Neural progenitor cell (in vitro differentiated cells): Measurements from ENCODE around the gene DCANP1. TPM values are rescaled to one million over a fixed set of nuclear protein-coding genes. Genes with fewer than 3 reads are reported as not detected.

Experiments
- DNase-seq: peaks from one replicate; pipeline ENCODE4 v3.0.0-alpha.2; 2016; ENCODE audit warnings: low spot score
- H2AFZ ChIP-seq: fragments of 200-600 bp; sonication (generic); replicated peaks from 2 replicates; pipeline ENCODE4 v1.6.1; 2016; ENCODE audit warnings: antibody characterized with exemption
- H3F3A ChIP-seq: fragments of 200-600 bp; sonication (generic); 2 replicates; pipeline ENCODE4 v1.6.1; 2016; ENCODE audit warnings: antibody characterized with exemption, low read depth
- H3K27ac ChIP-seq: fragments of 200-600 bp; sonication (generic); 2 replicates; pipeline ENCODE4 v1.5.1; 2016; ENCODE audit warnings: mild to moderate bottlenecking
- H3K27me3 ChIP-seq: fragments of 200-600 bp; sonication (generic); 2 replicates; pipeline ENCODE4 v1.6.1; 2016; ENCODE audit warnings: mild to moderate bottlenecking, moderate library complexity
- H3K36me3 ChIP-seq: fragments of 200-600 bp; sonication (generic); 2 replicates; pipeline ENCODE4 v1.5.1; 2016
- H3K4me1 ChIP-seq: fragments of 200-600 bp; sonication (generic); 2 replicates; pipeline ENCODE4 v1.6.1; 2016; ENCODE audit warnings: mixed run types
- H3K4me2 ChIP-seq: fragments of 200-600 bp; sonication (generic); 2 replicates; pipeline ENCODE4 v1.6.1; 2016
- H3K4me3 ChIP-seq: fragments of 200-600 bp; sonication (generic); 2 replicates; pipeline ENCODE4 v1.5.1; 2016
- H3K79me2 ChIP-seq: fragments of 200-600 bp; sonication (generic); 2 replicates; pipeline ENCODE4 v1.6.1; 2016; ENCODE audit warnings: low read depth
- H3K9ac ChIP-seq: fragments of 200-600 bp; sonication (generic); 2 replicates; pipeline ENCODE4 v1.6.1; 2016
- H3K9me3 ChIP-seq: fragments of 200-600 bp; sonication (generic); 2 replicates; pipeline ENCODE4 v1.5.1; 2016; ENCODE audit warnings: low read depth
- H4K20me1 ChIP-seq: fragments of 200-600 bp; sonication (generic); 2 replicates; pipeline ENCODE4 v1.6.1; 2016; ENCODE audit warnings: low read depth
- H3K27ac Mint-ChIP-seq: 3 replicates; pipeline ENCODE4 v1.8.0; 2021; ENCODE audit warnings: mixed read lengths
- H3K27me3 Mint-ChIP-seq: 2 replicates; pipeline ENCODE4 v1.8.0; 2022; ENCODE audit warnings: low read depth, mild to moderate bottlenecking, inconsistent platforms, moderate library complexity, mixed read lengths; ENCODE audit not compliant: insufficient read depth
- H3K36me3 Mint-ChIP-seq: 3 replicates; pipeline ENCODE4 v1.8.0; 2021; ENCODE audit warnings: mixed read lengths
- H3K4me1 Mint-ChIP-seq: 3 replicates; pipeline ENCODE4 v1.8.0; 2021; ENCODE audit warnings: mixed read lengths
- H3K4me3 Mint-ChIP-seq: 3 replicates; pipeline ENCODE4 v1.8.0; 2021; ENCODE audit warnings: mild to moderate bottlenecking, moderate library complexity, mixed read lengths
- H3K9me3 Mint-ChIP-seq: 3 replicates; pipeline ENCODE4 v1.8.0; 2020; ENCODE audit warnings: mixed read lengths
- CTCF ChIP-seq: fragments of 200-600 bp; sonication (generic); IDR thresholded peaks from 2 replicates; pipeline ENCODE4 v1.5.1; 2017; ENCODE audit warnings: antibody characterized with exemption, mild to moderate bottlenecking
- EZH2 ChIP-seq: fragments of 200-600 bp; sonication (generic); IDR thresholded peaks from 2 replicates; pipeline ENCODE4 v1.6.1; 2017; ENCODE audit warnings: antibody characterized with exemption, mild to moderate bottlenecking, moderate library complexity
- EZH2phosphoT487 ChIP-seq: fragments of 200-600 bp; sonication (generic); IDR thresholded peaks from 2 replicates; pipeline ENCODE4 v1.6.1; 2017; ENCODE audit warnings: antibody characterized with exemption
- total RNA-seq: library from RNA; depleted of rRNA; stranded (reverse); fragments of >200 nt; gene quantifications from 2 replicates; pipeline ENCODE4 v1.2.3, GENCODE V29; 2015; ENCODE audit warnings: low replicate concordance

The DCANP1 gene
- total RNA-seq, 1 donor from 2014 or later: not detected

- Mint-ChIP-seq H3K27ac (peak overlapping the region; percentile 80), H3K4me1 (peaks cover 50% of the 10 kb centered on the region), H3K27me3 (peaks cover 8% of the 10 kb centered on the region), H3K9me3 (no peaks in the 10 kb centered on the region), H3K4me3 (no peak overlapping the region), H3K36me3 (no peaks in the 10 kb centered on the region)
- Histone ChIP-seq H4K20me1 (no peaks in the 10 kb centered on the region), H2AFZ (no peak overlapping the region), H3K27me3 (no peaks in the 10 kb centered on the region), H3K27ac (no peak overlapping the region), H3K36me3 (no peaks in the 10 kb centered on the region), H3K79me2 (no peaks in the 10 kb centered on the region), H3K4me3 (no peak overlapping the region), H3K4me2 (no peak overlapping the region), H3K9me3 (no peaks in the 10 kb centered on the region), H3F3A (peaks cover 3% of the 10 kb centered on the region), H3K9ac (no peak overlapping the region), H3K4me1 (peaks cover 23% of the 10 kb centered on the region)
- DNase-seq: no peak
- TF ChIP-seq EZH2phosphoT487: no peak
- TF ChIP-seq EZH2: no peak
- TF ChIP-seq CTCF: no peak
These were observed 6.2 kb downstream of the DCANP1 start for GRCh38 chr5:135440916-135441315.

GRCh38 chr5:135439231-135440205 lies 7.6 kb downstream of the DCANP1 start:
- no peak overlapping the region for H3K4me2 ChIP-seq
- no peak overlapping the region for H3K27ac ChIP-seq
- H3K9ac ChIP-seq: no peak overlapping the region
- no peaks in the 10 kb centered on the region for H3K9me3 Mint-ChIP-seq
- no peaks in the 10 kb centered on the region for H4K20me1 ChIP-seq
- H2AFZ ChIP-seq: no peak overlapping the region
- DNase-seq: no peak
- no peaks in the 10 kb centered on the region for H3K36me3 ChIP-seq
- no peaks in the 10 kb centered on the region for H3K27me3 ChIP-seq
- TF ChIP-seq EZH2phosphoT487 (no peak), EZH2 (no peak), CTCF (no peak)
- no peak overlapping the region for H3K4me3 Mint-ChIP-seq
- H3K79me2 ChIP-seq: no peaks in the 10 kb centered on the region
- no peak overlapping the region for H3K27ac Mint-ChIP-seq
- H3K4me1 ChIP-seq: peaks cover 23% of the 10 kb centered on the region
- H3K4me3 ChIP-seq: no peak overlapping the region
- no peaks in the 10 kb centered on the region for H3K36me3 Mint-ChIP-seq
- H3K27me3 Mint-ChIP-seq: peaks cover 8% of the 10 kb centered on the region
- H3K9me3 ChIP-seq: no peaks in the 10 kb centered on the region
- peaks cover 3% of the 10 kb centered on the region for H3F3A ChIP-seq
- H3K4me1 Mint-ChIP-seq: peaks cover 54% of the 10 kb centered on the region

GRCh38 chr5:135438636-135439221 lies 8.4 kb downstream of the DCANP1 start:
- no peak overlapping the region for H2AFZ ChIP-seq
- no peak overlapping the region for H3K27ac ChIP-seq
- Mint-ChIP-seq H3K4me3 (no peak overlapping the region), H3K9me3 (no peaks in the 10 kb centered on the region), H3K4me1 (peaks cover 49% of the 10 kb centered on the region), H3K27ac (no peak overlapping the region), H3K27me3 (peaks cover 4% of the 10 kb centered on the region), H3K36me3 (no peaks in the 10 kb centered on the region)
- no peak for DNase-seq
- no peak for TF ChIP-seq CTCF
- H3K4me1 ChIP-seq: peaks cover 16% of the 10 kb centered on the region
- no peaks in the 10 kb centered on the region for H3K36me3 ChIP-seq
- H3K27me3 ChIP-seq: no peaks in the 10 kb centered on the region
- no peak overlapping the region for H3K9ac ChIP-seq
- H3K79me2 ChIP-seq: no peaks in the 10 kb centered on the region
- no peak overlapping the region for H3K4me3 ChIP-seq
- no peaks in the 10 kb centered on the region for H3K9me3 ChIP-seq
- peaks cover 3% of the 10 kb centered on the region for H3F3A ChIP-seq
- no peak overlapping the region for H3K4me2 ChIP-seq
- no peaks in the 10 kb centered on the region for H4K20me1 ChIP-seq
